Measurements from ENCODE around the gene TSACC. TPM values are rescaled to one million over a fixed set of nuclear protein-coding genes. Genes with fewer than 3 reads are reported as not detected.
A peak's percentile ranks its signal among the peaks of the same experiment; 100 is the strongest.
"Not testable (repeated sequence)": the region's sequence is repeated elsewhere in the genome, so short reads cannot be mapped to it uniquely, and the experiment has no call there.

Gene TSACC
- total RNA-seq, 2 donors from 2014 or later = not detected

DNA sequence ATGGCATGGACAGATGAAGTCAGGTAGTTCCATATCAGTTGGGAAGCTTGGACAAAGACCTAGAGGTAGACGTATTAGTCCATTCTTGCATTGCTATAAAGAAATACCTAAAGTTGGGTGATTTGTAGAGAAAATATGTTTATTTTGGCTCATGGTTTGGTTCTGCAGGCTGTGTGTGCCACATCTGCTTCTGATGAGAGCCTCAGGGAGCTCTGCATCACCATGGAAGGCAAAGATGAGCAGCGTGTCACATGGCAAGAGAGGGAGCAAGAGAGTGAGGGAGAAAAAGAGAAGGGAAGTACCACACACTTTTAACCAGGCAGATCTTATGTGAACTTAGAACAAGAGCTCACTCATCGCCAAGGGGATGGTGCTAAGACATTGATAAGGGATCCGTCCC is 9.0 kb downstream of the TSACC start:
- Histone ChIP-seq H3K4me1 (no peaks in the 10 kb centered on the region), H3K36me3 (replicated peaks in 1 of 2; ENCODE audit: insufficient read depth in 1 of 2, low read depth in 2 of 2) (no peaks in the 10 kb centered on the region), H3K4me3 (no peak overlapping the region), H3K9me3 (no peaks in the 10 kb centered on the region), H3K27ac (no peak overlapping the region), H3K27me3 (no peaks in the 10 kb centered on the region)
- intact Hi-C loops (cut with DNase I) = no loop called here
- ATAC-seq = no peak
- no peak for TF ChIP-seq POLR2A (IDR thresholded peaks at IDR 0.05)
- TF ChIP-seq, protein P1, sequence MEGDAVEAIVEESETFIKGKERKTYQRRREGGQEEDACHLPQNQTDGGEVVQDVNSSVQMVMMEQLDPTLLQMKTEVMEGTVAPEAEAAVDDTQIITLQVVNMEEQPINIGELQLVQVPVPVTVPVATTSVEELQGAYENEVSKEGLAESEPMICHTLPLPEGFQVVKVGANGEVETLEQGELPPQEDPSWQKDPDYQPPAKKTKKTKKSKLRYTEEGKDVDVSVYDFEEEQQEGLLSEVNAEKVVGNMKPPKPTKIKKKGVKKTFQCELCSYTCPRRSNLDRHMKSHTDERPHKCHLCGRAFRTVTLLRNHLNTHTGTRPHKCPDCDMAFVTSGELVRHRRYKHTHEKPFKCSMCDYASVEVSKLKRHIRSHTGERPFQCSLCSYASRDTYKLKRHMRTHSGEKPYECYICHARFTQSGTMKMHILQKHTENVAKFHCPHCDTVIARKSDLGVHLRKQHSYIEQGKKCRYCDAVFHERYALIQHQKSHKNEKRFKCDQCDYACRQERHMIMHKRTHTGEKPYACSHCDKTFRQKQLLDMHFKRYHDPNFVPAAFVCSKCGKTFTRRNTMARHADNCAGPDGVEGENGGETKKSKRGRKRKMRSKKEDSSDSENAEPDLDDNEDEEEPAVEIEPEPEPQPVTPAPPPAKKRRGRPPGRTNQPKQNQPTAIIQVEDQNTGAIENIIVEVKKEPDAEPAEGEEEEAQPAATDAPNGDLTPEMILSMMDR (IDR thresholded peaks at IDR 0.05) = no peak
- 66 to 74% methylated on average over 4 of the region's 4 CpGs for WGBS, 2 donors
- DNase-seq = no peak

DNA sequence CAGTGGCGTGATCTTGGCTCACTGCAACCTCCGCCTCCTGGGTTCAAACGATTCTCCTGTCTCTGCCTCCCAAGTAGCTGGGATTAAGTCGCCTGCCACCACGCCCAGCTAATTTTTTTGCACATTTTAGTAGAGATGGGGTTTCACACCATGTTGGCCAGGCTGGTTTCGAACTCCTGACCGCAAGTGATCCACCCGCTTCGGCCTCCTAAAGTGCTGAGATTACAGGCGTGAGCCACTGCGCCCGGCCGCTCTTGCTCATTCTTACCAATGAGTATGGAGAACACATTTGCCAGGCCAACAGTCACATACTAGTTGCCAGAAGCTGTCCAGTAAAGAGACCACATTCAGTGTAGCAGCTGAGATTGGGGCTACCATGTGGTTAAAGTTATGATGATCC is 14.2 kb downstream of the TSACC start:
- H3K36me3 ChIP-seq (replicated peaks in 1 of 2; ENCODE audit: insufficient read depth in 1 of 2, low read depth in 2 of 2); H3K9me3 ChIP-seq; H3K27me3 ChIP-seq; intact Hi-C loops (cut with DNase I); H3K27ac ChIP-seq; H3K4me3 ChIP-seq; H3K4me1 ChIP-seq; ATAC-seq; DNase-seq: not testable (repeated sequence)
- 90 to 92% methylated on average over 13 of the region's 13 CpGs for WGBS, 2 donors

DNA sequence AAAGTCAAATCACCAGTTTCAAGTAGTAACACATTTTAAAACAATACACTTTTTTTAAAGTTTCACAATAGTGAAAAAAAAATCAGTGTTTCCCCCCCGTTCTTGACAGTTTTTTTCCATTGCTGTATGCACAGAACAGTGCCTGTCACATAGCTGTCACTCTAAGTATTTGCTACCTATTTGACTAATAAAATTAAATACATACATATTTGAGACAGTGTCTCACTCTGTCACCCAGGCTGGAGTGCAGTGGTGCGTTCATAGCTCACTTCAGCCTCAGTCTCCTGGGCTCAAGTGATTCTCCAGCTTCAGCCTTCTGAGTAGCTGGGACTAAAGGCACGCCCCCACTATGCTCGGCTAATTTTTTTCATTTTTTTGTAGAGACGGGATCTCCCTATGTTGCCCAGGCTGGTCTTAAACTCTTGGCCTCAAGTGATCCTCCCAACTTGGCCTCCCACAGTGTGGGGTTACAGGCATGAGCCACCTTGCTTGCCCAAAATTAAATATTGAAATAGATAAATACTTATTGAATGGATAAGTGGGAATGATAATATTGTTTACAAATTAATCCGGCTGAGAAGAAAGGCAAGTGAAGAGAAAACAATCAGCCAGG is 18.0 kb downstream of the TSACC start:
- 25 to 27% methylated on average over 6 of the region's 6 CpGs for WGBS, 2 donors

DNA sequence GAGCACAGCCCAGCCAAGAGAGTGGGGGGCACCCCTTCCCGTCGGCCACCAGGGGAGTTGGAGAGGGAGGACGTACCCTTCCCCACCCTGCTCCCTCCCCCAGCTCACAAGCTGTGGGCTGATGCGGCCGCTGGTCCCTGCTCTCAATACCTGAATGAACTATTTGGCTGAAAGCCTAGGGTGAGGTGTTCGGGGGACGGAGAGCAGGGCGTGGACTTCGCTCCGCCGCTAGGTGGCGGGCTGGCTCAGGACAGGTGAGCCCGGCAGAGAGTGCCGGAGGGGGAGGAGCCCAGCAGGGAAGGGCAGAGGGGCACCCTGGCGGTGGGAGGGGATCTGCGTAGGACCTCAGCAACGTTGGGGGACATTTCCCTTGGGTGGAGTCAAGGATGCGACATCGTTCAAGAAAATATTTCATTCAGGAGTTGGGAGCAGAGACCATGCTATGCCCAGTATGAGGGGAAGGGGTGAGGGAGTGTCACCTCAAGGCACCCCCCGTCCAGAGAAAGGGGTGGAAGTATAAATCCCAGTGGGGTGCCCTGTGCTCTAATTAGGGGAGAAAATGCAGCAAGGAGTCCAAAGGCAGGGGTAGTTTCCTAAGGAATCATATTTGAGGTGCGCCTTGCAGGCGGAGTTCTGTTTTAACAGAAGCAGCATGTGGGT is 18.7 kb downstream of the TSACC start:
- Histone ChIP-seq H3K27me3 (no peaks in the 10 kb centered on the region), H3K36me3 (replicated peaks in 1 of 2; ENCODE audit: insufficient read depth in 1 of 2, low read depth in 2 of 2) (no peaks in the 10 kb centered on the region), H3K4me3 (no peak overlapping the region), H3K9me3 (no peaks in the 10 kb centered on the region), H3K4me1 (peaks cover 9% of the 10 kb centered on the region), H3K27ac (no peak overlapping the region)
- intact Hi-C loops (cut with DNase I) = no loop called here
- TF ChIP-seq, protein P1 (IDR thresholded peaks at IDR 0.05) = peak; percentile 79 to 93 (median 85)
- TF ChIP-seq POLR2A (IDR thresholded peaks at IDR 0.05) = no peak
- ATAC-seq (peak; percentile 98), DNase-seq (peak; percentile 79 to 88 (median 85))
- WGBS, 2 donors = 8 to 9% methylated on average over 22 of the region's 22 CpGs

More for the DNA sequence above, 18.0 kb downstream of the TSACC start:
- Histone ChIP-seq H3K27ac (no peak overlapping the region), H3K9me3 (no peaks in the 10 kb centered on the region), H3K4me3 (no peak overlapping the region), H3K4me1 (peaks cover 9% of the 10 kb centered on the region), H3K36me3 (replicated peaks in 1 of 2; ENCODE audit: insufficient read depth in 1 of 2, low read depth in 2 of 2) (no peaks in the 10 kb centered on the region), H3K27me3 (no peaks in the 10 kb centered on the region)
- no peak for DNase-seq
- intact Hi-C loops (cut with DNase I) = no loop called here
- ATAC-seq = no peak
- no peak for TF ChIP-seq POLR2A (IDR thresholded peaks at IDR 0.05)
- TF ChIP-seq, protein P1 (IDR thresholded peaks at IDR 0.05) = no peak

DNA sequence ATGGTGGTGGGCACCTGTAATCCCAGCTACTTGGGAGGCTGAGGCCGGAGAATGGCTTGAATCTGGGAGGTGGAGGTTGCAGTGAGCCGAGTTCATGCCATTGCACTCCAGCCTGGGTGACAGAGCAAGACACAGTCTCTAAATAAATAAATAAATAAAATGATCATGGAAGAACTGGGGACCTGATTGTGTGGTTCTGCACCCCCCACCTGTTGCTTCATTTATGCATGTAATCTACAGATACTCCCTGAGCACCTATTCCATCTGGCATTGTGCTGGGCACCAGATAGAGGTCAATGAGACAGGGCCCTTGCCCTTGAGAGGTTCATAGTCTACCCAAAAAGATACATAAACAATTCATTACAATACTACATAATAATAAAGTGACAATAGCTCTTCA is 19.7 kb downstream of the TSACC start:
- WGBS, 2 donors = 86 to 100% methylated on average over 2 of the region's 2 CpGs
- intact Hi-C loops (cut with DNase I) = no loop called here

More for the DNA sequence above, 19.7 kb downstream of the TSACC start:
- H3K9me3 ChIP-seq = no peaks in the 10 kb centered on the region
- H3K4me1 ChIP-seq = peaks cover 9% of the 10 kb centered on the region
- ATAC-seq (no peak), DNase-seq (no peak)
- H3K27ac ChIP-seq = no peak overlapping the region
- H3K27me3 ChIP-seq = no peaks in the 10 kb centered on the region
- no peak overlapping the region for H3K4me3 ChIP-seq
- H3K36me3 ChIP-seq (replicated peaks in 1 of 2; ENCODE audit: insufficient read depth in 1 of 2, low read depth in 2 of 2) = no peaks in the 10 kb centered on the region
- no peak for TF ChIP-seq POLR2A (IDR thresholded peaks at IDR 0.05)
- TF ChIP-seq, protein P1 (IDR thresholded peaks at IDR 0.05) = no peak
